Loucy (cell line): ENCODE data around the gene C22orf42.

Experiments
- H2AFZ ChIP-seq: fragments of 200-600 bp; sonication (generic); 2 replicates; pipeline ENCODE4 v1.6.0; 2016; ENCODE audit warnings: antibody characterized with exemption, mild to moderate bottlenecking, low read length, moderate library complexity
- H3F3A ChIP-seq: fragments of 200-600 bp; 2 replicates; pipeline ENCODE4 v1.6.0; 2016; ENCODE audit warnings: antibody characterized with exemption, low read depth, mild to moderate bottlenecking
- H3K27me3 ChIP-seq: fragments of 200-600 bp; sonication (generic); 2 replicates; pipeline ENCODE4 v1.6.1; 2014; ENCODE audit warnings: low read length, mild to moderate bottlenecking; ENCODE audit not compliant: insufficient read depth, poor library complexity, severe bottlenecking
- H3K36me3 ChIP-seq: fragments of 200-600 bp; sonication (generic); 2 replicates; pipeline ENCODE4 v1.6.1; 2016; ENCODE audit warnings: low read length; ENCODE audit not compliant: insufficient read depth
- H3K4me1 ChIP-seq: fragments of 200-600 bp; sonication (generic); 2 replicates; pipeline ENCODE4 v1.5.1; 2014; ENCODE audit warnings: low read length, mild to moderate bottlenecking; ENCODE audit not compliant: insufficient read depth, poor library complexity, severe bottlenecking
- H3K4me2 ChIP-seq: fragments of 200-600 bp; sonication (generic); 2 replicates; pipeline ENCODE4 v1.6.0; 2014; ENCODE audit warnings: antibody characterized with exemption, low read length, low read depth, mild to moderate bottlenecking; ENCODE audit not compliant: poor library complexity, severe bottlenecking
- H3K4me3 ChIP-seq: fragments of 200-600 bp; sonication (generic); 2 replicates; pipeline ENCODE4 v1.5.1; 2014; ENCODE audit warnings: low read length, mild to moderate bottlenecking, mixed read lengths; ENCODE audit not compliant: poor library complexity, severe bottlenecking
- H3K79me2 ChIP-seq: fragments of 200-600 bp; sonication (generic); 2 replicates; pipeline ENCODE4 v1.6.1; 2014; ENCODE audit warnings: low read length; ENCODE audit not compliant: insufficient read depth
- H3K9ac ChIP-seq: fragments of 200-600 bp; sonication (generic); 2 replicates; pipeline ENCODE4 v1.6.0; 2014; ENCODE audit warnings: mild to moderate bottlenecking, low read depth, low read length, moderate library complexity; ENCODE audit not compliant: poor library complexity, severe bottlenecking
- H3K9me2 ChIP-seq: fragments of 200-600 bp; sonication (generic); replicated peaks from 2 replicates; pipeline ENCODE4 v1.6.1; 2016; ENCODE audit warnings: low read depth, low read length, mixed read lengths
- H3K9me3 ChIP-seq: fragments of 200-600 bp; sonication (generic); 2 replicates; pipeline ENCODE4 v1.6.1; 2014; ENCODE audit warnings: mild to moderate bottlenecking, antibody characterized with exemption, low read length, low read depth; ENCODE audit not compliant: insufficient read depth
- H4K20me1 ChIP-seq: fragments of 200-600 bp; sonication (generic); 2 replicates; pipeline ENCODE4 v1.6.0; 2014; ENCODE audit warnings: antibody characterized with exemption, low read length, mild to moderate bottlenecking; ENCODE audit not compliant: insufficient read depth, poor library complexity, severe bottlenecking
- EZH2phosphoT487 ChIP-seq: fragments of 200-600 bp; IDR thresholded peaks from 2 replicates; pipeline ENCODE4 v1.6.1; 2018; ENCODE audit warnings: antibody characterized with exemption, mild to moderate bottlenecking, moderate library complexity, borderline replicate concordance
- TF ChIP-seq, protein P1 (sequence below): fragments of 200-600 bp; sonication (generic); conservative IDR thresholded peaks from 2 replicates; pipeline ENCODE4 v1.5.1; 2014; ENCODE audit warnings: mild to moderate bottlenecking, antibody characterized with exemption, low read length

C22orf42 gene, protein sequence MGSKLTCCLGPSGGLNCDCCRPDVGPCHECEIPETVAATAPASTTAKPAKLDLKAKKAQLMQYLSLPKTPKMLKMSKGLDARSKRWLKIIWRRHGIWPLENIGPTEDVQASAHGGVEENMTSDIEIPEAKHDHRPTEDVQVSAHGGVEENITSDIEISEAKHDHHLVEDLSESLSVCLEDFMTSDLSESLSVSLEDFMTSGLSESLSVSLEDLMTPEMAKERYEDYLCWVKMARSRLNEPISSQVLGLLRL

GRCh38 chr22:32158712-32159533 is at the start of gene C22orf42:
Gene C22orf42 (minus strand): TSS chr22:32159303. CDS start chr22:32159215, 88 bp downstream.
- no peak within 1 kb of the TSS for H3K9ac ChIP-seq
- H2AFZ ChIP-seq = no peak within 1 kb of the TSS
- no peaks in the 10 kb centered on the region for H3F3A ChIP-seq
- H3K9me2 ChIP-seq = no peaks in the 10 kb centered on the region
- no peak within 1 kb of the TSS for H3K4me2 ChIP-seq
- H3K27me3 ChIP-seq = no peaks in the 10 kb centered on the region
- no peaks in the 10 kb centered on the region for H3K4me1 ChIP-seq
- no peak within 1 kb of the TSS for H3K4me3 ChIP-seq
- no peaks in the 10 kb centered on the region for H4K20me1 ChIP-seq
- H3K9me3 ChIP-seq = no peaks in the 10 kb centered on the region
- no peak for TF ChIP-seq EZH2phosphoT487
- TF ChIP-seq, protein P1, sequence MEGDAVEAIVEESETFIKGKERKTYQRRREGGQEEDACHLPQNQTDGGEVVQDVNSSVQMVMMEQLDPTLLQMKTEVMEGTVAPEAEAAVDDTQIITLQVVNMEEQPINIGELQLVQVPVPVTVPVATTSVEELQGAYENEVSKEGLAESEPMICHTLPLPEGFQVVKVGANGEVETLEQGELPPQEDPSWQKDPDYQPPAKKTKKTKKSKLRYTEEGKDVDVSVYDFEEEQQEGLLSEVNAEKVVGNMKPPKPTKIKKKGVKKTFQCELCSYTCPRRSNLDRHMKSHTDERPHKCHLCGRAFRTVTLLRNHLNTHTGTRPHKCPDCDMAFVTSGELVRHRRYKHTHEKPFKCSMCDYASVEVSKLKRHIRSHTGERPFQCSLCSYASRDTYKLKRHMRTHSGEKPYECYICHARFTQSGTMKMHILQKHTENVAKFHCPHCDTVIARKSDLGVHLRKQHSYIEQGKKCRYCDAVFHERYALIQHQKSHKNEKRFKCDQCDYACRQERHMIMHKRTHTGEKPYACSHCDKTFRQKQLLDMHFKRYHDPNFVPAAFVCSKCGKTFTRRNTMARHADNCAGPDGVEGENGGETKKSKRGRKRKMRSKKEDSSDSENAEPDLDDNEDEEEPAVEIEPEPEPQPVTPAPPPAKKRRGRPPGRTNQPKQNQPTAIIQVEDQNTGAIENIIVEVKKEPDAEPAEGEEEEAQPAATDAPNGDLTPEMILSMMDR = no peak
- H3K36me3 ChIP-seq = no peaks in the 10 kb centered on the region
- H3K79me2 ChIP-seq = no peaks in the 10 kb centered on the region

DNA sequence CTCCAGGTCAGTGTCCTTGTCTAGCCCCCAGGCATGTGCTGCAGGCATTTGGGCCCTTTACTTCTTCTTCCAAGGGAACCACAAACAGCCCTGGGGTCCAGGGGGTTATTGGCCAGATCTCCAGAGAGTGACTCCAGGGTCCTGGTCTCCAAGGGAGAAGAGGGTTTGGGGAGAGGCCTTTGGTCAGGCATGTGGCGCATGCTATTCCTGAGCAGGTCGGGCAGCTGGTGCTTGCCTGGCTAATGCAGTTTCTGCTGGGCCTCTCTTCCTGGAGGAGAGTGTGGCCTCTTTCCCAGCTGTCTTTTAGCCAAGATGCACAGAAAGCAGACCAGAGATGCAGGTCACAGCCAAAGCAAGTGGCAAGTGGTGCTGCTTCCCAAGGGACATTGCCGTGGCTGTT is 49.6 kb upstream of the C22orf42 start:
- no peaks in the 10 kb centered on the region for H3F3A ChIP-seq
- H3K4me1 ChIP-seq = no peaks in the 10 kb centered on the region
- no peak for TF ChIP-seq EZH2phosphoT487
- TF ChIP-seq, protein P1 = no peak
- H3K36me3 ChIP-seq = no peaks in the 10 kb centered on the region
- H3K27me3 ChIP-seq = no peaks in the 10 kb centered on the region
- no peak overlapping the region for H3K9ac ChIP-seq
- no peak overlapping the region for H3K4me2 ChIP-seq
- no peaks in the 10 kb centered on the region for H3K79me2 ChIP-seq
- H3K9me2 ChIP-seq = no peaks in the 10 kb centered on the region
- H2AFZ ChIP-seq = no peak overlapping the region
- no peaks in the 10 kb centered on the region for H4K20me1 ChIP-seq
- no peaks in the 10 kb centered on the region for H3K9me3 ChIP-seq
- H3K4me3 ChIP-seq = no peak overlapping the region

DNA sequence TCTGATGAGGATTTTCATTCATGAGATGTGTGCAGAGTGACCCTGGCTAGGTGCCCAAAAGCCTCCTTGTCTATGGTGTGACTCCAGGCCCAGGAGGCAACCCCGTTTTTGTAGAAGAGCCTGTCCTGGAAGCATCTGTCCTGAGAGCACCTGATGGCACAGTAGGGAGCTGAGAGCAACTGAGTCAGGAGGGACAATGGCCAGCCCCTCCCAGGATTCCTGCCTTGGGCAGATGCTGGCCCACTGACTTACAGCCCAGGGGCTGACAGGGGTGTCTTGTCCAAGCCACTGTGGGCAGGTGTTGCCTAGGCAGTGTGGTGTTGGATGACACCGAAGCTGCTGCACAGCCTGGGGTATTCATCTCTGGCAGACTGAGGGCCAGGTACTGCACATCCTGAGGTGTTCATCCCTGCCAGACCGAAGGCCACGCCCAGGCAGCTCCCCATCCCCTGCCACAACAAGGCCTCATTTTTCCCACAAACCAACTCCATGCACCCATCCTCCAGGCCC is 48.9 kb upstream of the C22orf42 start:
- Histone ChIP-seq H3K79me2 (no peaks in the 10 kb centered on the region), H3K4me2 (no peak overlapping the region)

More for the DNA sequence above, 48.9 kb upstream of the C22orf42 start:
- no peak overlapping the region for H2AFZ ChIP-seq
- H3K9ac ChIP-seq = no peak overlapping the region
- H3K27me3 ChIP-seq = no peaks in the 10 kb centered on the region
- H3K4me3 ChIP-seq = no peak overlapping the region
- H3K4me1 ChIP-seq = no peaks in the 10 kb centered on the region
- H3F3A ChIP-seq = no peaks in the 10 kb centered on the region
- H3K9me3 ChIP-seq = no peaks in the 10 kb centered on the region
- no peaks in the 10 kb centered on the region for H3K9me2 ChIP-seq
- TF ChIP-seq EZH2phosphoT487 = no peak
- TF ChIP-seq, protein P1 = no peak
- H3K36me3 ChIP-seq = no peaks in the 10 kb centered on the region
- H4K20me1 ChIP-seq = no peaks in the 10 kb centered on the region
